ENCODE data around the gene PARVB. TPM values are rescaled to one million over a fixed set of nuclear protein-coding genes. Genes with fewer than 3 reads are reported as not detected.

The PARVB gene
- total and polyA plus RNA-seq, 2 of the 8 experiments (the other 6 are each of a cell fraction or from before 2014, with no cell fraction given) = 14.5 to 18.6 TPM

- Histone ChIP-seq H3K18ac (ENCODE audit: extremely low read depth, low read length) (no peak overlapping the region), H2BK5ac (ENCODE audit: low read depth, low read length) (no peak overlapping the region), H3K4ac (replicated peaks; ENCODE audit: insufficient read length, low read depth, low read length) (no peak overlapping the region), H4K8ac (ENCODE audit: extremely low read depth, insufficient read depth, low read length) (no peak overlapping the region), H3K56ac (replicated peaks; ENCODE audit: insufficient read length, low read depth, low read length) (no peak overlapping the region), H4K91ac (replicated peaks; ENCODE audit: insufficient read length, low read length) (no peak overlapping the region), H3K79me1 (ENCODE audit: low read depth, low read length) (no peaks in the 10 kb centered on the region), H3K36me3 (ENCODE audit: control insufficient read depth in 2 of 4, insufficient read depth in 4 of 4, low read length in 3 of 4) (no peaks in the 10 kb centered on the region), H2BK12ac (ENCODE audit: low read depth, low read length) (0 out of 2 replicates have a peak overlapping the region, but pooled peaks have one; percentile 60), H4K5ac (ENCODE audit: insufficient read length, low read depth, low read length) (no peak overlapping the region), H2AFZ (ENCODE audit: low read length) (no peak overlapping the region), H2AK5ac (ENCODE audit: low read depth, low read length) (no peak overlapping the region), H3K4me3 (ENCODE audit: extremely low read depth in 1 of 4, insufficient read depth in 2 of 4, low read depth in 3 of 4, low read length in 4 of 4) (no peak overlapping the region), H4K20me1 (replicated peaks in 1 of 2; ENCODE audit: control insufficient read depth in 1 of 2, insufficient read depth in 2 of 2, low read length in 2 of 2) (no peaks in the 10 kb centered on the region), H3K23me2 (ENCODE audit: low read depth, low read length) (0 out of 2 replicates have a peak, but pooled peaks cover 2% of the 10 kb centered on the region), H2BK15ac (ENCODE audit: low read length) (no peak overlapping the region), H3K79me2 (ENCODE audit: control insufficient read depth in 1 of 2, insufficient read depth in 2 of 2, low read length in 2 of 2) (no peaks in the 10 kb centered on the region), H2BK20ac (ENCODE audit: low read length) (no peak overlapping the region), H3K14ac (ENCODE audit: insufficient read length) (no peak overlapping the region), H3K4me2 (ENCODE audit: insufficient read depth in 1 of 2, low read depth in 2 of 2, low read length in 2 of 2) (no peak overlapping the region), H3K4me1 (replicated peaks in 1 of 4; ENCODE audit: control insufficient read depth in 3 of 4, insufficient read depth in 4 of 4, low read length in 3 of 4) (peaks cover 4 to 15% (median 9%) of the 10 kb centered on the region in 4 experiments; a peak in 6 of 7 replicates), H3K9me3 (ENCODE audit: insufficient read depth in 2 of 2, low read depth in 1 of 2, low read length in 1 of 2) (no peaks in the 10 kb centered on the region), H3K9ac (replicated peaks in 1 of 4; ENCODE audit: extremely low read depth in 1 of 4, low read depth in 3 of 4, low read length in 3 of 4) (no peak overlapping the region), H3K27me3 (replicated peaks in 1 of 4; ENCODE audit: control insufficient read depth in 3 of 4, extremely low read depth in 1 of 4, insufficient read depth in 3 of 4, low read length in 3 of 4) (no peaks in the 10 kb centered on the region), H3K27ac (ENCODE audit: low read depth, low read length) (no peak overlapping the region), H3K23ac (ENCODE audit: insufficient read length) (no peak overlapping the region), H2BK120ac (replicated peaks; ENCODE audit: low read depth, low read length) (no peak overlapping the region)
- ChIA-PET POLR2A (ENCODE audit: partially characterized antibody) (no interaction called here), CTCF (ENCODE audit: partially characterized antibody) (interaction anchor here (0.6 kb wide), 1 partner anchor 28 kb away, joined by 3 read pairs; no protein-coding TSS in a partner anchor)
- no peak for DNase-seq (ENCODE audit: low read depth in 1 of 2, low spot score in 2 of 2)
- no peak for FAIRE-seq
- WGBS, 2 experiments (ENCODE audit: extremely low coverage in 1 of 2, insufficient coverage in 1 of 2, insufficient read length in 1 of 2, insufficient replicate concordance in 2 of 2, low coverage in 1 of 2, low lambda C conversion rate in 2 of 2, missing lambda C conversion rate in 1 of 2) = 81% methylated on average over 11 of the region's 11 CpGs; no CpG with 5 or more reads in 1 of the 2 experiments
- TF ChIP-seq EGR1 (IDR thresholded peaks at IDR 0.05; ENCODE audit: borderline replicate concordance, low read depth, low read length) (no peak), POLR2A (IDR thresholded peaks at IDR 0.05; ENCODE audit: control extremely low read depth in 1 of 2, low read depth in 2 of 2, low read length in 2 of 2) (no peak), GTF2F1 (IDR thresholded peaks at IDR 0.05; ENCODE audit: borderline replicate concordance, low read depth, low read length) (no peak), CTCF (IDR thresholded peaks at IDR 0.05; ENCODE audit: control extremely low read depth in 1 of 3, insufficient read depth in 1 of 3, low read depth in 1 of 3, low read length in 3 of 3) (no peak), SIRT6 (IDR thresholded peaks at IDR 0.05; ENCODE audit: low read length) (no peak)
Observed at GRCh38 chr22:44112191-44112590, 88.1 kb downstream of the PARVB start.
